Iris pigment epithelial cell (primary cell): ENCODE results near the gene SASH1.

ENCODE experiments used
- DNase-seq: peaks from one replicate; pipeline ENCODE4 v3.0.0-alpha.2; 2011; ENCODE audit warnings: low read depth

The SASH1 gene

DNA sequence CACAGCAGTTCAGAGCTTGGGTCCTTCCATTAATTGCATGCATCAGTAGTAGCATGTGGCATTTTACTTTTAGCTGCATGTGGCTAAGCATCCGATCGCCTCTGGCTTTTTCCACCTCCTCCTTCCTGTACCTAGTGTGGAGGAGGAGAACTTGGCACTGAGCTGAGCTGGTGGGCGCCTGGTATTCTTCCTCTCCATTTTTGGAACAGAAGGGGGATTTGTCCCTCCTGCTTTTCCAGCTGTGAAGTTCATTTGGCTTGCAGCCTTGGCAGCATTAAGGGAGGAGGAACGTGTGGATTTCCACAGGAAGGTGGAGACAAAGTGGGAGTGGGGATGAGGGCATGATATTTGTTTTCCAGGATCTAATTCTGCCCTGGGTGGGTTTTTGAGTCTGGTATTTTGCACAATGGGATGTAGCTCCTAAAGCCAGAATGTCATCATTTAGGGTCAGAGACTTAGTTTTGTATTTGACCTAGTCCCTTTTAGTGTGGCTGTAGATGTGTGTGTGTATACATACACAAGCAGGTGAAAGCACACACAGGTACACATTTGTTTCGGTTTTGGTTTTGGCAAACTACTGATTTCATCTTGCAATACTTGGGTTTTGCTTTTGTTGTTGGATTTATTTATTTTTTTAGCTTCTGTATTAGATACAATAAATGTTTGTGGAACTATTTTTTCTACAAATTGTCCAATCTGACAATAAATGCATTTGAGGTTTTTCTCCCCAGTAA is 90.0 kb downstream of the SASH1 start:
- DNase-seq = no peak

DNA sequence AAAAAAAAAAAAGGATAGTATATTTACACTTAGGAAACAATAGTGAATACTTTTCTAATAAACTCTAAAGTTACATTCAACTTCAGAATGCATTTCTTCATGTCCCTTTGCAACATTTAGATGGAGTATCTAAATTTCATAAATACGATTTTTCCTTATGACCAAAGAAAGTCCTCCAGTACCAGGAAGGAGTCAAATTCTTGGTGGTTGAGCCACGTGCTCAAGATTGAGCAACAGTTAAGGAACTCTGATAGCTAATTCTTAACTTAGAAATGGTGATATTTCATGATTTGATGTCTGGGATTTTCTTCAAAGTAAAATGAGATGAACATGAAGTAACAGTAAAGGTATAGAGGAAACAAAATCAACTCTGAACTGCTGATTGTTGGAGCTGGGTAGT is 92.7 kb downstream of the SASH1 start:
- DNase-seq = peak; percentile 86

DNA sequence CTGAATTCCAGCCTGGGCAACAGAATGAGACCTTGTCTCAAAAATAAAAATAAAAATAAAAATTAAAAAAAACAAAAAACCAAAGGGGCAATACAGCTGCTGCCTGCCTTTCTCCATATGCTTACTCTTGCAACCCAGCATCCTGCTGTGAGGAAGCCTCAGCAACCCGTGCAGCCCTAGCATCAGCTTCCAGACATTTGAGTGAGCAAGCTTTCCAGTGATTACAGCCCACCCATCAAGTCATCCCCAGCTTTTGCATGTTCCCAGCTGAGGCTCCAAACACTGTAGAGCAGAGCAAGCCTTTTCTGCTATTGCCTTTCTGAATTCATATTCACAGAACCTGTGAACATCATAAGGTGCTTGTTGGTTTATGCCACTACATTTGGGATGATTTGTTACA is 93.8 kb downstream of the SASH1 start:
- no peak for DNase-seq

DNA sequence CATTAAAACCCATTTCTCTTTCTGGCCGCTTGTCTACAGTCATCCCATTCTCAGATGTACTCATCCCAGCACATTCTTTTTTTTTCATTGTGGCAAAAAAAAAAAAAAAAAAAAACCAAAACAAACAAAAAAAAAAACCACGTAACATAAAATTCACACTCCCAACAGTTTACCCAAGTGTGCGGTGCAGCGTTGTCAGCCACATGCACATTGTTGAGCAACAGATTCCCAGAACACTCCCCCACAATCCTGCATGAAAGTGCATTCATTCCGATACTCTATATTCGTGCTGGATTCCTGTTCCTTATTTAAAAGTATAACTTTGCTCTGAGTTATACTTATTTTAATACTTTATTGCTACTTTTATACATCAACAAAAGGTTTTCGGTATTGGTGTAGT is 96.0 kb downstream of the SASH1 start:
- no peak for DNase-seq

DNA sequence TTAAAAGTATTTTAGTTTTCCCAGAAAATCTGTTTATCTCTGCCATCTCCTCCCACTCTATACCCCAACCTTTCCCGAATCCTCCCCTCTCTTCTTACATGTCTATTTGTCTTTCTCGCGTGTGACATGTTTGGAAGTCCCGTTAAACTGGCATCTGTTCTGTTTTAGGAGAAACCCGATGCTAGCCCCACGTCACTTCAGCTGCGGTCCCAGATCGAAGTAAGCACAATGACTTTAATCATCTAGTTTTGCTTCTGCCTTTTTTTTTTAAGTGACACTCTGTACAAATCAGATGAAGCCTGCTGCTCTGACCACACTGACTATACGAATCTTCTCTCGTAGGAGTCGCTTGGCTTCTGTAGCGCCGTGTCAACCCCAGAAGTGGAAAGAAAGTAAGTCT is 97.4 kb downstream of the SASH1 start:
- DNase-seq = no peak

DNA sequence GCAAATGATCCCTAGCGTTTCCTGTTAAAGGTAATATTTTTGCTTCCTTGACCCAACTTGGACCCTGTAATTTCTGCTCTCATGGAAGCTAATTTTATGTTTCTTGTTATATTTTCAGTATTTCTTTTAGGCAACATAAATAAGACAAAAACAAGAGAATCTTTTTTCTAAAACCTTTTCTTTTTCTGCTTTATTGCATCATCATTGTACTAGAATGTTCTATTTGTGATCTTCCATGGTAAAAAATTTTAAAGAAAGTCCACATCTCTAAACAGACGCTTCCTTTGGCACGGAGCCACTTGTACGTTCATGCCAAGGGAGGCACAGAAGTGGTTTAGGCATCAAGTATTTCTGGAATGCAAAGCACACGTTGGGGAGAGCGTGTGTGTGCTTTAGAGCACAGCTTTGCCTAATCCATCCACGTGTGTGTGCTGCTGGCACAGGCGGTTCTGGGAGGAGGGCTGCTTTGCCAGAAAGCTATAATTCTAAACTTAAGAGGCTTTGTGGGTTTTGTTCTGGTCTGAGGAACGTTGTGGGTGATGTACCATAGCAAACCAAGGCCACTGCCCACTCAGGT is 98.3 kb downstream of the SASH1 start:
- DNase-seq = peak; percentile 92

DNA sequence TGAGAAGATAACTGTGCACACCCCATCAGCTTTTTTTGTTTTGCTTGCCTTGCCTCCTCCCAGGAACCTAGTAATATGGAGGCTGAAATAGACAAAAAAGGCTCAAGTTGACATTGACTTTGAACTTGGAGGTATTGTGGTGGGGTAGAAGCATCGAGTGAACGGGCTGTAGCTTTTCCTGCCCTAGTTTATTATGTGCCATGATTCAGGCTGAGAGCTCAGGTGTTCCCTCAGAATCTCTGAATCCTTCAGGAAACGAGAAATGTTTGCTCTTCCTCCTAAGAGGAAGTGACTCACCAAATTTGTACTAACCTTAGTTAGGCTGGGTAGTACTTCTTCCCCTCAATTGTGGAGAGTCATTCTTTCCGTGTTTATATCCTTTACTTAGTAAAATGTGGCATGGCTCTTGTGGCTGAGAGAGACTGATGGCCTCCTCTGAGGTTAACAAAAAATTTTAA is 98.8 kb downstream of the SASH1 start:
- peak; percentile 82 for DNase-seq

DNA sequence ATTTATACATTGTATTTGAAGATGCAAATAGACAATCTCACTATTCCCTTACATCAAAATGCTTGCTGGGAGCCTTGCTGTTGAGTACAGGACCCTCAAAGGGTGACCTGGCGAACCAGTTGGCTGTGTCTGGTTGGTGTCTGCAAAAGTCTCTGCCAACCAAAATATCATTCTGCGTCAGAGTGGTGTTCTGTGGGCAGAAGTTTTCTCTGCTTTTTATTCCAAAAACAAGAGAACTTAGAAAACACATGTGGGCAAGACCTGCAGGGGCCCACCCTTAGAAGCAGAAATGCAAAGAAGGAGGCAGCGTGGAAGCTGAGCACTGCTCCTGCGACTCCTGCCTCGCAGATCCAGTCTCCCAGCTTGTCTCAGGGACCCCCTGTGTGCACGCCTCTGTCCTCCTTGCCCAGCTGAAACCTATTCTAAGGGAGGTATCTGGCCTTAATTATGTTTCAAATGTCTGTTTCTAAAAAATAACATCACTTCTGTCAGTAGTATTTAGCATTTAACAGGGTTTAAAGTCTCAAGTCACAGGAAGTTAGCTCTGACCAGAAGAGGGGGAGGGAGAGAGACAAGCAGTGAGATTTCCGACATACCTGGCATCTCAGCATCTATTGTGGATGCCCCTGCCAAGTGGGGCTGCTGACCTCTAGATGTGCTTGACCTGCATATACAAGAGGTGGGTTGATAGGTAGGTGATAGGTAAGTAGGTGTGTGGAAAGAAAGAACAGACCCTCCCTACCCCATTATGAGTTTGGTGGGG is 101.3 kb downstream of the SASH1 start:
- DNase-seq = no peak

DNA sequence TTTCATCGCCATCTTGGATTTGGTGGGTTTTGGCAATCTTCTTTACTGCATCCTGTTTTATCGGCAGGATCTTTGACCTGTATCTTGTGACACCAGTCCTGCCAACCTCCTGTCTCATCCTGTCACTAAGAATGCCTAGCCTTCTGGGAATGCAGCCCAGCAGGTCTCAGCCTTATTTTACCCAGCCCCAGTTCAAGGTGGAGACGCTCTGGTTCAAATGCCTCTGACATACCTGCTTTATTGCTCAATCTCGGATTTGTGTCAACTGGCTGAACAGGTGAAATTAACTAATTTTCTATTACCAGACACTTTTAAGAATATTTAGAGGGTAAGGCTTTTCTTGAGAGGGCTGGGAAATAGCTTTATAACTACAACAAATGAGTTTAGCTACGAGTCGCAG is 102.5 kb downstream of the SASH1 start:
- no peak for DNase-seq

DNA sequence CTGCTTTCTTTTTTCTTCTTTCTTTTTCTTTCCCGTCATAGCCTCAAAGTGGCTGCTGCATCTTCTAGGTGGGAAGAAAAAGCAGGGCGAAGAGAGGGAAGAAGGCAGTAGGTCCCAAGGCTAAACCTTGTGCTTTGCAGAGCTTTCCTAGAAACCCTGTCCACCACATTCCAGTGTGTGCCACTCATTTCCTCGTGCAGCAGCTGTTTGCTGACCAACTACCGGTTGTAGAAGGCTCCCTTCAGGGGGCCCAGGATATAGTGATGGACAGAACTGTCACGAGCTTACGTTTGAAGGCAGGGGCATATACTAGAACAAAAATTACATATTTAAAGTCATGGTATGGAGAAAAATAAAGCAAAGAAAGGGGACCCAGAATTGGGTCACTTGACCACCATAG is 103.0 kb downstream of the SASH1 start:
- DNase-seq = peak; percentile 78

DNA sequence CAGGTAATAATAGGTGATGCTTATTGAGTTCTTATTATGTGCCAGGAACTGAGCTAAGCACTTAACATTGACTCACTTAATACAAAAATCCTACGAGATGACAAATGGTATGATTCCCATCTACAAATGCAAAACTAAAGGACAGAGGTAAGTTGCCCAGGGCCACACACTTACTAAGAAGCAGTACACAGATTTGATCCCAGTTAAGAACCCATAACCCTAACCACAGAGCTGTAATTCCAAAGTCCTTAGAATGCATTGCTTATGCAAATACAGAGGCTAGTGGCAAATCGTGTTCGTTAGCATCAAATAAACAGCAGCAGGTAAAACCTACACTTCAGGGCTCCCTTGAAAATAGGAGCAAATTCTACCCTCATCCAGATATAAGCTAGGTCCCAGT is 104.0 kb downstream of the SASH1 start:
- no peak for DNase-seq

DNA sequence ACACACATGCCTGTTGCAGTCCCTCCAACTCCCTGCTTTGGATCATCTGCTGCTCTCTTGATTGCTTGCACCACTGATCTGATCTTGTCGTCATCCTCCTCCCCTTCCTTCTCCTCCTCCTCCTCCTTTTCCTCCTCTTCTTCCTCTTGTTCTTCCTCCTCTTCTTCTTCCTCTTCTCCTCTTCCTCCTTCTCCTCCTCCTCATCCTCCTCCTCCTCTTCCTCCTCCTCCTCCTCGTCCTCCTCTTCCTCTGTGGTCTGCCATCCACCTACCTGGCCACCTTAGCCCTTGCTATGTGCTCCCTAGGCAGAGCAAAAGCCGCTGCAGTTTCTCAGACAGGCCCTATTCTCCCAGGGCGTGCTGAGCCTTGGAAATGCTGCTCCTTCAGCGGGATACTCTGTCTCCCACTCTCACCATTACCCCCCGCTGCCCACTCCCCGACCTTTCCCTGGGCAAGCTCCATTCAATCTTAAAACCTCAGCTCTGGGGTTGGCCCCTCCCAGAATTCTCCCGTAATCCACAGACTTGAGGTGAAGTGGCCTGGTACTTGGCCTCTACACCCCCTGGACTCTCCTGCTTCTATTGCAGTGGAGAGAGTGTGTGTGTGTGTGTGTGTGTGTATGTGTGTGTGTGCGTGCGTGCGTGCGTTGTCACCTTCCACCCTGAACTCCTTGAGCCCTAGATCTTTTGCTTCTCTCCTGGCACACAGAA is 105.0 kb downstream of the SASH1 start:
- no peak for DNase-seq

DNA sequence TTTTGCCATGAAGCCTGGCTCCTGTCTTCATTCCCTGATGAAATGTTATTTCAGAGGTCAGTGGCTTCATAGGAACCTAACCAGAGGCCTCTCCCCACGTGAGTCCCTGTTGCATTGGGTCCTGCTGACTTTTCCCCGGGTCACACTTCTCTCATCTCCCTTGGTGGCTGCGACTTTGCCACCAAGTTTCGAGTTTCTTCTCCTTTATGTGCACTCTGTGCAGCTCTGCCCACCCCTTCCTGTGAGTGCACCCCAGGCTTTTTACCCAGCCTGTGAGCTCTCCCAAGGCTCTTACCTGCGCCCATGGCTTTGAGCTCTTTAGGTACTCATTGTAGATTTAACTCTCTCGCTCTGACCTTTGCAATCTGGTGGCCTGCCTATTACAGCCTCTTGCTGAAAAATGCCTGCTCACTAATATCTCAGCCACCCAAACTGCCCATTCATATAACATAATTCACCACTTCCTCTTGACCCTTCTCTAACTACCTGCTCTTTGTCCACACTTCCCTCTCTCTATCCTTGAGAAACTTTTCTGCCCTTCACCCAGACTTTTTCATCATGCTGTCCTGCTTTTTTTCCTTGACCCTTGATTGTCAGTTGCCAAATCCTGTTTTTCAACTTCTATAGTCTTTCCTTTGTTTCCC is 105.9 kb downstream of the SASH1 start:
- no peak for DNase-seq

DNA sequence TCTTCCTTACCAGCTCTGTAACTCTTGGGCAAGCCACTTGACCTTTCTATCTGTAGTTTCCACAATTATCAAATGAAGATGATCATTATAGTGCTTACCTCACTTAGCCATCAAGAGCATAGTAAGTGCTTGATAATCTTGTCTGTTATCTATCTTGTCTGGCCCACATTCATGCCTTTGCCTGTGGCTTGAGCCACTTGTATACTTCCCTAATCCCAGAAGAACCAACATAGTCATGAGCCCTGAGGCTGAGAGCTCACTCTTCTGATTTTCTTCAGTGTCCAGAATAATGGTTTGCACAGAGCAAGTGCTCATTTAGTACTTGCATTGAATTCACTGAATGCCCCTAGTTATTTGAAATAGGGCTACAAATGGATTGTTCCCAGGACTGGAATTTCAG is 108.2 kb downstream of the SASH1 start:
- DNase-seq = no peak

DNA sequence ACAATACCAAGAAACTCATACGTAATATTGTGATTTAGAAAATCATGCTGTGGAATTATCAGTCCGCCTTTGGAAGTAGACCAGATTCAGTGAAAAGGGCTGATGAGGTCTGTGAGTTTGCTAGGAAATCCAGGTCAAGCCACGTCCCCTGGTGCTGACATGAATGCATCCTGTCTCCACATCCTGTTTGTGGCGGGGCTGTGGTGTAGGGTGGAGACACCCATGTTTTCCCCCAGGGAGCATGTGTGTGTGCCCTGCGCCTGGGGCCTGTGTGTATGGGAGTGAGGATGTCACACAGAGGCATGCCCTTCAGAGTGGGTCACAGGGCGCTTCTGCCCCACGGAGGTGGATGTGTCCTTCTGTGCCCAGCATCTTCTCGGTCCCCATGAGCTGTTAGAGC is 109.1 kb downstream of the SASH1 start:
- no peak for DNase-seq

DNA sequence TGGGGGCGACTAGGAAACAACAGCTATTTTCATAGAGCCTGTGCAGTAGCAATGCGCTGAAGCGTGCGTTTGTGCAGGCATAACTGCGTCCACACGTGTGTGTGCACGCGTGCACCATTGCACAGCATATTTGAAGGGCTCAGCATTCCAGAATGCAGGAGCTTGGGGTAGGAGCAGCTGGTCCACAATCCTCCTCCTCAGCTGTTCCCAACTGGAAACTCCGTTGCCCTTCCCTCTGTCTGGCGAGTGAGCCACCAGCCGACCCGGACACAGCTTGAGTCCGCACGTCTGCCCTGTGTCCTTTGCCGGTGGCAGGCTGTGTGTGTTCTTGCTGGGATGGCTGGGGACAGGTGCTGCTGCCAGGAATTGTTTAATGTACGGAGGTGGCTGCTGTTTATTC is 110.2 kb downstream of the SASH1 start:
- no peak for DNase-seq

DNA sequence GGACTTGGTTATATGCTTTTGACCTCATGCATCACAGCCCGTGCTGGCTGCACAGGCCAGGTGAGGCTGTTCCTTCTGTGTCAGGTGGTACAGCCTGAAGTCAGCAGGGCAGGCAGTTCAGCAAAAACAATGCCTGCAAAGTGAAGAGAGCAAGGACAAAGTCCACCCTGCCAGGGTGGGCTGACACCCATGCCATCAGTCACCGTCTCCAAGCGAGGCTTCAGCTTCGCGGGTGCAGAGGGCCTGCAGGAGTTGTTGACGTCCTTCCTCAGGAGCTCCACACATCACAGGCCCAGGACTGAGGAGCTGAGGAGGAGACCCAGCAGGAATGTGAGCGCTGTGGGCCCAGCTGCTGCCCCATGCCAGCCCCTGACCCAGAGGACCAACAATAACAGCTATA is 111.3 kb downstream of the SASH1 start:
- DNase-seq = no peak

DNA sequence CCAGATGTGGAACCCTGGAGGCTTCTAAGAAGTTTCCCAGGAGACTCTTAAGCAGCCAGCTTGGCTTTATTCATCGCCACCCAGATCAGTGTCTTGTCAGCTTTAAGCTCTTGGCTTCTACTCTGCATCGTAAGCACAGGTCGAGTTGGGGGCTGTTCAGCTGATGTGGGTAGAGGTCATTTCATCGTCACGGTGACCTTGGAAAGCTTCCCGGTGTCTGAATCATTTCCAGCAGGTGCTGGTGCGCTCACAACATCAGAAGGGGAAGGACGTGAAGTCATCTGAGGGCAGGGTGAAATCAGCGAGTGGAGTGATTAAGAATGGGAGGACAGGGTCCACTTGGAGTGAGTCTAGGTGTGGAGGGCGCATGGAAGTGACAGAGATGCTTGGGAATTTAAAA is 112.6 kb downstream of the SASH1 start:
- peak; percentile 89 for DNase-seq

DNA sequence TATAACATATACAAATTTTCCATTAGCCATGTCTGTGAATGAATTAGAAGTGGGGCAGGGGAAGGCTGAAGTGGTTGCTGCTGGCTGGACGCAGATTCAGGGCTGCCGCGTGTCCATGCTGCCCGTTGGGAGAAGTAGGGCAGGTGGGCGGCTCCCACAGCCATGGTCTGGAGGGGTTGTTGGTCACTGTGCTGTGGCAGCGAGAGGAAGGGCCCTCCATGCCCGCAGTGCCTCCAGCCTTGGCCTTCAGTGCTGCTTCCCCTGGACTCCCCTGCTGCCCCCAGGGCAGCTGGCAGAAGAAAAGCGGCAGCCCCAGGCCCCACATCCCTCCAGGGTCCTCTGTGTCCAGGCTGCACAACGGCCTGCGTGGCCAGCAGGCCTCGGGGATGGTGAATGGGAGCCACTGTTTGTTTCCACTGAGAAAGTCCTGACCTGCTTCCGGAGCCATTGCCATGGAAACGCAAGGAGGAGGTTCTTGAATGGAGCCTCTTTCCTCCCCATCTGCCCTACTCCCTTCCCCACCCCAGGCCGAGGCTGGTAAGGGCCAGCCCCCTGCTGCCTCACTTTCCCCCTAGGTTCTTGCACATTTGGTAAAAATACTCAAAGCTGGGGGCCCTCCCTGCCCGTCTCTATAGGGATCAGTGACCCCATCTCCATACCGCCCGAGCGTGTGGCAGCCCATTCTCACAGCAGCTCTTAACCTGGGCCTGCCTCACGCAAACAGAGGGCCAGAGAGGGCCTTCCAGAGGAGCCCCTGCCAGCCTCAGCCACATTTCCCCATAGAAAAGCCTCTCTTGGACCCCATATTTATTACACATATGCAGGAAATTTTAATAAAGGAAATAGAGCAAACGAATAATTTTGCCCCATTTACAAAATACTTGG is 113.3 kb downstream of the SASH1 start:
- no peak for DNase-seq

DNA sequence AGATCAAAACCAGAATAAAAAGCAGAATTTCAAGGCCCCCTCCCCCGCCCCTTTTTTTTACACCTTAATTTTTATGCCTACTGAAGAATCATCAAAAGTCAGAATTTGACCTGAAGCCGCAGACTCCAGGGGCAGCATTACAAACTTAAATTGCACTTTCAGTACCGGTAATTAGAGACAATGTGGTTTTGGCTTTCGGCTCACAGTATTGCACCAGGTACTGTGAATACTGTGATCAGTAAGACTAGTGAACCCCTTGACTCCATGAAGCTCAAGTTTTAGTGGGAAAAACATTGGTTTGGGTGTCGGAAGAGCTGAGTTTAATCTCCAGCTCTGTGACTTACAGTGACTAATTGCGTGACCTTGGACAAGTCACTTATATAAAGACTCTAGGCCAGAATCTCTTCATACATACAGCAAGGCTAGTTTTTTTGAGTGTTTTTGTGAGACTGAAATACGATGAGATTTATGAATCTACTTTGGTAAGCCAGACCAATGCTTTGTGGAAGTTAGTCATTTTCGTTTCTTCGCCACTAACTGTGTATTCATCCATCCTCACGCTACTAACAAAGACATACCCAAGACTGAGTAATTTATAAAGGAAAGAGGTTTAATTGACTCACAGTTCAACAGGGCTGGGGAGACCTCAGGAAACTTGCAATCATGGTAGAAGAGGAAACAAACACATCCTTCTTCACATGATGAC is 114.7 kb downstream of the SASH1 start:
- peak; percentile 81 for DNase-seq

DNA sequence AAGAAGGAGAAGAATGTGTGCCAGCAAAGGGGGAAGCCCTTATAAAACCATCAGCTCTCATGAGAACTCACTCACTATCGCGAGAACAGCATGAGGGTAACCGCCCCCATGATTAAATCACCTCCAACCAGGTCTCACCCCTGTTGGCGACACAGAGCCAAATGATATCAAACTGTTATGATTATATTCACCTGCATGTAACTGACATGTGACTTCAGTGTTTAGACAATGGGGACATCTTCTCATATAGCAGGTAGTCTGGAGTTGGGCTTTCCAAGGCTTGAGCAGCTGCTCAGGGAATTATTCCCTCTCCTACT is 115.2 kb downstream of the SASH1 start:
- DNase-seq = no peak
